DMS114 treated with DMSO at 0.1 percent for 48 hours (cell line): ENCODE measurements around the gene CLTC.

Experiments
- DNase-seq: peaks from one replicate; lab custom pipeline; 2025; ENCODE audit not compliant: unreplicated experiment; lab: John Stamatoyannopoulos, UW

The CLTC gene

GRCh38 chr17:59678918-59679317 is 59.2 kb downstream of the CLTC start:
- DNase-seq, result no peak

DNA sequence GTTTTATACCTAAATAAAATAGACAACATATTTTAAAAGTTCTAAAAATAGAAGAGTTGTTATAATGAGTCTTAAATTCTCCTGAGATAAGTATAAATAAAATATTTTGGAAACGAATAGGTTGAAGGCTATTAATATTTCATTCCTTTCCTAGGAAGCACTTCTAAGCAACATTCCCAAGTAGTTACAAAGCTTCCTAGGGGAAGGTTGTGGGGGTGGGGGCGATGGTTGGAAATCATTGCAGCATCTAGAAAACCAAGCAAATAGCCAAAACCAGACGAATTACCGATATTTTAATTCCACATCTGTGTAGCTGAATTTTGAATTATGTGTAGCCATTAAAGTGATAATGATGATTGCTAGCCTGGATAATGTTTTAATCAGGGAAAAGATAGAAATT is 60.6 kb downstream of the CLTC start:
- no peak for DNase-seq

GRCh38 chr17:59683283-59683682 is 63.6 kb downstream of the CLTC start:
- DNase-seq, result no peak

DNA sequence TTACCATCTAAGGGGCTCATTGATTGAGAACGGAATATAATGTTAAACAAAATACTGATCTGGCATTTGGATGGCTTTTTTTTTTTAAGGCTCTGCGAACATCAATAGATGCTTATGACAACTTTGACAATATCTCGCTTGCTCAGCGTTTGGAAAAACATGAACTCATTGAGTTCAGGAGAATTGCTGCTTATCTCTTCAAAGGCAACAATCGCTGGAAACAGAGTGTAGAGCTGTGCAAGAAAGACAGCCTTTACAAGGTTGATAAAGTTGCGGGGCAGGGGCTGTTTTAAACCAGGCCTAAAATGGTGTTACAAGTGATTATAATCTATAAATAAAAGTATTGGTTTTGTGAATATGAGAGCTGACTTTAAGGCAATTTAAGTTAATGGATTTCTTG is 65.3 kb downstream of the CLTC start:
- DNase-seq, result no peak

DNA sequence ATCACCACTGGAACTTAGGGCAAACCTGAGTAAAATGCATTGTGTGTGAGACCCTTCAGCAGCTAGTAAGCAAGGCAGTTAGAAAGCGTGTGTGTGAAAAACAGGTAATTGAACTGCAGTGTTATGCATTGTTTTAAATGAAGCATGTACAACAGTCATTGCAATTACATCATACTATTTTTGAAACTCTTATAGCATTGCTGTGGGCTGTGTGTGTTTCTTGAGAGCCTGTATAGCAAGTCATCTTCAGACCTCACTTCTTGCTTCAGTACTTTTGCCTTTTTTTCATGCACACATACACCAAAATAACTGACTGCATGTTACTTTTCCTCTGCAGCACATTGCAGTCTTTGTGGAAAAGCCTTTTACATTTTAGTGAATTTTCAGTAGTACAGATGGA is 68.3 kb downstream of the CLTC start:
- DNase-seq, result no peak

DNA sequence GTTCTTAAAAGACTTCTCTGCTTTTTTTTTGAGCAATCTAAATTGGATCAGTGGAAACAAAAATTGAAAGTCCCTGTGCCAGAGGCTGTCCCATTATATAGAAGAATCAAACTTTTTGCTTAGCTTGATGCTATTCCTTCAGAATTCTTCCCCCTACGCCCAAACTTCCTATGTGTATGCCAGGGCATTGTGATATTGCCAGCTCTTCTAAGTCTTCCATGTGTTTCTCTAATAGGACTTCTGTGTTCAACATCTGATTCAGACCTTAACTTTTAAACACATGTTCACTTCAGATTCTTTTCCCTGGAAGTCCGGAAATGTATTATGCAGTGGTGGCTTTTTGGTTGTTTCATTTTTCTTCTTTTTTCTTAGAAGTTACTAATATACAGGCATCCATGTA is 68.8 kb downstream of the CLTC start:
- DNase-seq, result no peak

GRCh38 chr17:59693582-59693981 is 73.9 kb downstream of the CLTC start:
- no peak for DNase-seq

- DNase-seq, result no peak
Observed at GRCh38 chr17:59694344-59694743, 74.6 kb downstream of the CLTC start.

DNA sequence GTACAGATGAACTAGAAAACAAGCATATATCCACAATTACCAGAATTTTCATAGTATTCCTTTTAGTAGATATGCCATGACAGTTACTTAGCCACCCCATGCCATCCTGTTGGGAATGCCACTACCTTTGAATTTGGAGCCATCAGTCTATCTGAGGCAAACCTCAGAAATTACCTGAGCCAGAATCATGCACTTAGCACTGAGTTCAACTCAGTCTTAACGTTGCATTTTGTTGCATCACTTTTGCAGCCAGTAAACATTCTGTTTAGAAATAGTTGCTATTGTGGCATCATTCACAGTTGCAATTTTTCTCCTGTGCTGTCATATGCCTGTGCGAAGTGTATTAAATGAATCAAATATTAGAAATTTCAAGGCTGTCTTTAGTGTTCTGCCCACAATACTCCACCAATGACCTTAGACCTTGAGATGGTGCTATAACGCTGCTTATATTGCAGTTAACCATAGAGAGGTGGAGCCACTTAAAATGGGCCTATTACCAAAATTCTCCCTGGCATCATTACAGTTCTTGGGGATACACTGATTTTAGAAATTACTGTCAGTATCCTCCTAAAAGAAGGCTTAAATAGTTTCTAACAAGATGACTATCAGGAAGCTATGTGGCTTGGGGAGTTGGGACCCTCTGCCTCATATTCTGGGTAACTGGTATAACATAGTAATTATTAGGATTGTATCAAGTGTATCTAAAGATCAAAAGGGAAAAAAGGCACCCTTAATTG is 76.4 kb downstream of the CLTC start:
- no peak for DNase-seq

DNA sequence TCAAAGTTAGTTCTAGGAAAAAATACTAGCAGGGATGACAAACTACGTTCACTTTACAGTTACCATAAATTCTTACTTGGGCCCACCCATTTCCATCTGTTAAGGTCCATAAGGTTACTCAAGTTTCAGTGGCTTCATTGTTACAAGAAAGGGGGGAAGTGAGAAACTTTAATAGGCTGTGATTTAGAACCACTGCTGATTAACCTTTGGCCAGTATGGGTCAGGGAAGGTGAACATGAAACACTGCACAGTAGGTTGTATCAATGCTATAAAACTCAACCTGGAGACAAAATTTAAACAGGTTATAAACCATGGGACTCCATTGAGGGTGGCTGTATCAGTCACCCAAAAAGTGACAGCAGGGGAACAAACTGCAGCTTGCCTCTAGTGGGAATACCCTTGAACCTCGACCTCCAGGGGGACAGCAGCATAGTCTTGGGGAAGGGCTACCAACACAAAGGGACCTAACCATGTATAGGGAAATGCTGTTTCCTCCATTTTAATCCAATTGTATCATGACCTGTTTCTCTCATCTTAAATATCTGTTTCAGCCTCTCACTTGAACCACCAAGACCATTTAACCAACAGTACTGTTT is 77.1 kb downstream of the CLTC start:
- DNase-seq, result no peak

DNA sequence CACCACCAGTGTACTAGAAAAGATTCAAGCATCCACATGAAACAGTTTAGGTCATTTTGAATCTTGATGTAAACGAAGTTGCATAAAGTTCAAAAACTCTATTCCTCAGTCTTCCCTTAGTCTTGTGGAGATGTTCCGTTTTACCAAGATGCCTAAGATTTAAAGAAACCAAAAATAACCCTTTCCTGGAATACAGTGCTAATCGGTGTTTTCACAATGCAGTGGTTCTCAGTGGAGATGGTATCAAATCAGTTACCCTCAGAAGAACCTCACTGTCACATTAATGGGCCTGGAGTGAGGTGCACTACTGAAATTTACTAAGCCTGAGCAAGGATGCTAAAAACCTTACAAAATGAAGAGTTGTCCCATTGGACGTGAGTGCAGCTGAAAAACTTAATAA is 78.4 kb downstream of the CLTC start:
- DNase-seq, result no peak

GRCh38 chr17:59699218-59699617 is 79.5 kb downstream of the CLTC start:
- no peak for DNase-seq

- no peak for DNase-seq
Observed at GRCh38 chr17:59699786-59700185, 80.1 kb downstream of the CLTC start.

- no peak for DNase-seq
Observed at GRCh38 chr17:59702304-59702703, 82.6 kb downstream of the CLTC start.

GRCh38 chr17:59707149-59707970 is 87.7 kb downstream of the CLTC start, which contains the start of the genes PTRH2 and VMP1:
Gene PTRH2, minus strand, starts transcription at chr17:59707430. Its CDS starts 9,452 bp downstream, at chr17:59697978.
Gene VMP1, plus strand, starts transcription at chr17:59707654. Its CDS starts 23,793 bp downstream, at chr17:59731447.
- DNase-seq, result peak; percentile 100

- no peak for DNase-seq
Observed at GRCh38 chr17:59707971-59708430, 88.3 kb downstream of the CLTC start.

GRCh38 chr17:59711936-59712335 is 92.2 kb downstream of the CLTC start:
- no peak for DNase-seq

- DNase-seq, result no peak
Observed at GRCh38 chr17:59712862-59713261, 93.2 kb downstream of the CLTC start.

- DNase-seq, result no peak
Observed at GRCh38 chr17:59714255-59714654, 94.6 kb downstream of the CLTC start.

DNA sequence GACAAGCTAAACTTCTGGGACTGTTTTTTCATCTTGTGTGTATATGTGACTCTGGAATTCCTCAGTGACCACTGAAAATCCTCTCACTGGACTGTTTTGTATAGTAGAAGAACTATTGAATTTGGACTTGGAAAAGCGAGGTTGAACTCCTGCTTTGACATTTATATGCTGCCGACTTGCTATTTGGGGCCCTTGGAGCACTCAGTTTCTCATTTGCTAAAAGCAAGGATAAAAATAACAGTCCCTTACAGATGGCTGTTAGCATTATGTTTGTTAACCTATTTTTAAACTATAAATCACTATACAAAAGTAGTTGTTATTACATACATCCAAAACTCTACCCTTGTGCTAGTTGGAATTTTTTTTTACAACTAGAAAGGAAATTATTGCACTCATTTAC is 96.7 kb downstream of the CLTC start:
- DNase-seq, result no peak

DNA sequence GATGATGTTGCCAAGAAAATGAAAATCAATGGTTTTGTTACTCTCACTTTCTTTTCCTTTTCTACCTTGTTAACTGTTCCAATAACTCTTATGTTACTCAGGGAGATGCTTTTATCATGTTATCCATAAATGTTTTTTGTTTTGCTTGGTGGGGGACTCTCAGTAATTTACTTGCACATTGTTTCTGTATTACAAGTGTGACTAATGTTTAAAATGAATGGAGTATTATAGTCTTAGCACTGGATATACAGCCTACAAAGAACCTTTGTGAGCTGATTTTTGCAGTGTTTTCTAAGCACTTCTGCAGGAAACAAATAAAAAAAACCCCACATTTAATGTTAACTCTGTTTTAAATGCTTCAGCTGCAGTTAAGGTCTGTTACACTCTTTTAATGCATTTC is 99.8 kb downstream of the CLTC start:
- no peak for DNase-seq

- no peak for DNase-seq
Observed at GRCh38 chr17:59722623-59723022, 102.9 kb downstream of the CLTC start.
